22Rv1 (cell line): ENCODE measurements around the gene WWOX.

Experiments
- ZFX ChIP-seq: fragments of 450-650 bp; IDR thresholded peaks from 2 replicates; pipeline ENCODE4 v1.6.1; 2017; ENCODE audit warnings: antibody characterized with exemption, borderline replicate concordance
- TF ChIP-seq, protein P1 (sequence below): fragments of 450-650 bp; IDR thresholded peaks from 2 replicates; pipeline ENCODE4 v1.5.1; 2017; ENCODE audit warnings: mild to moderate bottlenecking

GRCh38 chr16:78830599-78830998 is 731.1 kb downstream of the WWOX start:
- TF ChIP-seq ZFX: no peak
- TF ChIP-seq, protein P1, sequence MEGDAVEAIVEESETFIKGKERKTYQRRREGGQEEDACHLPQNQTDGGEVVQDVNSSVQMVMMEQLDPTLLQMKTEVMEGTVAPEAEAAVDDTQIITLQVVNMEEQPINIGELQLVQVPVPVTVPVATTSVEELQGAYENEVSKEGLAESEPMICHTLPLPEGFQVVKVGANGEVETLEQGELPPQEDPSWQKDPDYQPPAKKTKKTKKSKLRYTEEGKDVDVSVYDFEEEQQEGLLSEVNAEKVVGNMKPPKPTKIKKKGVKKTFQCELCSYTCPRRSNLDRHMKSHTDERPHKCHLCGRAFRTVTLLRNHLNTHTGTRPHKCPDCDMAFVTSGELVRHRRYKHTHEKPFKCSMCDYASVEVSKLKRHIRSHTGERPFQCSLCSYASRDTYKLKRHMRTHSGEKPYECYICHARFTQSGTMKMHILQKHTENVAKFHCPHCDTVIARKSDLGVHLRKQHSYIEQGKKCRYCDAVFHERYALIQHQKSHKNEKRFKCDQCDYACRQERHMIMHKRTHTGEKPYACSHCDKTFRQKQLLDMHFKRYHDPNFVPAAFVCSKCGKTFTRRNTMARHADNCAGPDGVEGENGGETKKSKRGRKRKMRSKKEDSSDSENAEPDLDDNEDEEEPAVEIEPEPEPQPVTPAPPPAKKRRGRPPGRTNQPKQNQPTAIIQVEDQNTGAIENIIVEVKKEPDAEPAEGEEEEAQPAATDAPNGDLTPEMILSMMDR: no peak
